Measurements from ENCODE around the gene NTRK3.

NTRK3 gene

DNA sequence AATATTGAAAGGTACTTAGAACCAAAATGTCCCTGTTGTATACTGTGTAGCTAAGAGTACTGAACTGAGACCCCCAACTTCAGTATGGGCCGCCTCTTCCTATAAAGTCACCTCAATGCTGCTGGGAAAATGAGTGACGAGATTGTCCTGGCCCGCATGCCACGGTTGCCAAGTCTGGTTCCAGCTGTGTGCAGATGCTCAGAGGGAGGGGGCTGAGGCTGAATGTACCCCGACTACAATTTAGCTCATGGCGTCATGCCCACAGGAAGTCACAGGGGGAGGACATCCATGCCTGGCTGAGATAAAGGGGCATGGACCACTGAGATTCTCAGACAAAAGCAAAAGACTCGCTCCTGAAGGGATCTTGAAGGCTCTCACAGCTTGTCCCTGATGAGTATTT is 271.1 kb downstream of the NTRK3 start:
- H3K4me3 ChIP-seq (ENCODE audit: low read length, poor library complexity, severe bottlenecking): no peak overlapping the region
- no peaks in the 10 kb centered on the region for H3K36me3 ChIP-seq (ENCODE audit: insufficient read depth, low read length)
- H4K20me1 ChIP-seq (ENCODE audit: insufficient read depth, low read length, poor library complexity, severe bottlenecking): no peaks in the 10 kb centered on the region
- H3K79me2 ChIP-seq (ENCODE audit: insufficient read depth, low read length): no peaks in the 10 kb centered on the region
- TF ChIP-seq, protein P1, sequence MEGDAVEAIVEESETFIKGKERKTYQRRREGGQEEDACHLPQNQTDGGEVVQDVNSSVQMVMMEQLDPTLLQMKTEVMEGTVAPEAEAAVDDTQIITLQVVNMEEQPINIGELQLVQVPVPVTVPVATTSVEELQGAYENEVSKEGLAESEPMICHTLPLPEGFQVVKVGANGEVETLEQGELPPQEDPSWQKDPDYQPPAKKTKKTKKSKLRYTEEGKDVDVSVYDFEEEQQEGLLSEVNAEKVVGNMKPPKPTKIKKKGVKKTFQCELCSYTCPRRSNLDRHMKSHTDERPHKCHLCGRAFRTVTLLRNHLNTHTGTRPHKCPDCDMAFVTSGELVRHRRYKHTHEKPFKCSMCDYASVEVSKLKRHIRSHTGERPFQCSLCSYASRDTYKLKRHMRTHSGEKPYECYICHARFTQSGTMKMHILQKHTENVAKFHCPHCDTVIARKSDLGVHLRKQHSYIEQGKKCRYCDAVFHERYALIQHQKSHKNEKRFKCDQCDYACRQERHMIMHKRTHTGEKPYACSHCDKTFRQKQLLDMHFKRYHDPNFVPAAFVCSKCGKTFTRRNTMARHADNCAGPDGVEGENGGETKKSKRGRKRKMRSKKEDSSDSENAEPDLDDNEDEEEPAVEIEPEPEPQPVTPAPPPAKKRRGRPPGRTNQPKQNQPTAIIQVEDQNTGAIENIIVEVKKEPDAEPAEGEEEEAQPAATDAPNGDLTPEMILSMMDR (conservative IDR thresholded peaks at IDR 0.05; ENCODE audit: low read length): no peak
- TF ChIP-seq EZH2phosphoT487 (IDR thresholded peaks at IDR 0.05; ENCODE audit: borderline replicate concordance): no peak
- H3F3A ChIP-seq (ENCODE audit: low read depth): no peaks in the 10 kb centered on the region
- no peak overlapping the region for H2AFZ ChIP-seq (ENCODE audit: low read length)
- no peak overlapping the region for H3K4me2 ChIP-seq (ENCODE audit: low read depth, low read length, poor library complexity, severe bottlenecking)
- H3K9me3 ChIP-seq (ENCODE audit: insufficient read depth, low read depth, low read length): no peaks in the 10 kb centered on the region
- no peaks in the 10 kb centered on the region for H3K4me1 ChIP-seq (ENCODE audit: insufficient read depth, low read length, poor library complexity, severe bottlenecking)
- H3K27me3 ChIP-seq (ENCODE audit: insufficient read depth, low read length, poor library complexity, severe bottlenecking): no peaks in the 10 kb centered on the region
- no peak overlapping the region for H3K9ac ChIP-seq (ENCODE audit: low read depth, low read length, poor library complexity, severe bottlenecking)
- no peaks in the 10 kb centered on the region for H3K9me2 ChIP-seq (replicated peaks; ENCODE audit: low read depth, low read length)

DNA sequence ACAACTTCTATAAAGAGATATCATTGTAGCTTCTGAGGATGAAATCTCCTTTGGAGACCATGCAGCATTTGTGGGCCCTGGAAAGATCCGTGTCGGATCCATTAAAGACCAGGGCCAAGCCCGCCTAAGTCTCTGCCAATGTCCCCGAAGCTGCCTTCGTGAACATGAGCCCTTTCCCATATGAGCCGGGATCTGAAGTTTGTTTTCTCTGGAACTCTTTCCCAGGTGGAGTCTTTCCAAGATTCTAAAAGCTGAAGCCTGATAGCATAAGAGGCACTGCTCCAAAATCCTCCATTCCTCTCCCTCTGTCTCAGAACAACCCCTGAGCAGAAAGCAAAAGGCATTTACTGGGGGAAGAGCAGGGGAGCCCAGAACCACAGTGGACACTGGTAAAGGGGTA is 274.6 kb downstream of the NTRK3 start:
- H3F3A ChIP-seq (ENCODE audit: low read depth): no peaks in the 10 kb centered on the region
- no peak overlapping the region for H2AFZ ChIP-seq (ENCODE audit: low read length)
- no peak overlapping the region for H3K4me2 ChIP-seq (ENCODE audit: low read depth, low read length, poor library complexity, severe bottlenecking)
- H3K4me1 ChIP-seq (ENCODE audit: insufficient read depth, low read length, poor library complexity, severe bottlenecking): no peaks in the 10 kb centered on the region
- no peak overlapping the region for H3K4me3 ChIP-seq (ENCODE audit: low read length, poor library complexity, severe bottlenecking)
- no peak overlapping the region for H3K9ac ChIP-seq (ENCODE audit: low read depth, low read length, poor library complexity, severe bottlenecking)
- H3K9me3 ChIP-seq (ENCODE audit: insufficient read depth, low read depth, low read length): no peaks in the 10 kb centered on the region
- H3K27me3 ChIP-seq (ENCODE audit: insufficient read depth, low read length, poor library complexity, severe bottlenecking): no peaks in the 10 kb centered on the region
- no peaks in the 10 kb centered on the region for H4K20me1 ChIP-seq (ENCODE audit: insufficient read depth, low read length, poor library complexity, severe bottlenecking)
- TF ChIP-seq, protein P1 (conservative IDR thresholded peaks at IDR 0.05; ENCODE audit: low read length): no peak
- no peak for TF ChIP-seq EZH2phosphoT487 (IDR thresholded peaks at IDR 0.05; ENCODE audit: borderline replicate concordance)
- no peaks in the 10 kb centered on the region for H3K36me3 ChIP-seq (ENCODE audit: insufficient read depth, low read length)
- no peaks in the 10 kb centered on the region for H3K79me2 ChIP-seq (ENCODE audit: insufficient read depth, low read length)
- no peaks in the 10 kb centered on the region for H3K9me2 ChIP-seq (replicated peaks; ENCODE audit: low read depth, low read length)

DNA sequence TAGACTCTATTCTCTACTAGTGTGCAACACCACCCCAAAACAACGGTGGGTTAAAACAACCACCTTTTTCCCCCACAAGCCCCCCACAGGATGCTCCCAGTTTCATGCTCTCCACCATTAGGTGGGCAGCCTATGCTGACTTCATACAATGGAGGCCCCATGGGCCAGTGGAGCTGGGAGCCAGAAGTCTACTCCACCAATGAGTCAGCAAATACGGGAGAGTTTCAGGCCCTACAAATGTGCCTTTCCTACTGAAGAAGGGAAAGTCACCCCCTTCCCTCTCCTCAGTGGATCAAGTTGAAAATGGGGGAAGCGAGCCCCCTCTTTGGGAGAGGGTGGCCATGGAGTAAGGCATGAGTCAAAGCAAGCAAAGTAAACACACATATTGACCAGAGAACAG is 278.6 kb downstream of the NTRK3 start:
- H3K27me3 ChIP-seq (ENCODE audit: insufficient read depth, low read length, poor library complexity, severe bottlenecking): no peaks in the 10 kb centered on the region
- no peaks in the 10 kb centered on the region for H3K9me3 ChIP-seq (ENCODE audit: insufficient read depth, low read depth, low read length)
- H3K36me3 ChIP-seq (ENCODE audit: insufficient read depth, low read length): no peaks in the 10 kb centered on the region
- H4K20me1 ChIP-seq (ENCODE audit: insufficient read depth, low read length, poor library complexity, severe bottlenecking): no peaks in the 10 kb centered on the region
- H3K9me2 ChIP-seq (replicated peaks; ENCODE audit: low read depth, low read length): no peaks in the 10 kb centered on the region
- no peak overlapping the region for H3K4me2 ChIP-seq (ENCODE audit: low read depth, low read length, poor library complexity, severe bottlenecking)
- TF ChIP-seq, protein P1 (conservative IDR thresholded peaks at IDR 0.05; ENCODE audit: low read length): no peak
- TF ChIP-seq EZH2phosphoT487 (IDR thresholded peaks at IDR 0.05; ENCODE audit: borderline replicate concordance): no peak
- no peak overlapping the region for H3K4me3 ChIP-seq (ENCODE audit: low read length, poor library complexity, severe bottlenecking)
- no peak overlapping the region for H3K9ac ChIP-seq (ENCODE audit: low read depth, low read length, poor library complexity, severe bottlenecking)
- H2AFZ ChIP-seq (ENCODE audit: low read length): no peak overlapping the region
- no peaks in the 10 kb centered on the region for H3F3A ChIP-seq (ENCODE audit: low read depth)
- no peaks in the 10 kb centered on the region for H3K4me1 ChIP-seq (ENCODE audit: insufficient read depth, low read length, poor library complexity, severe bottlenecking)
- no peaks in the 10 kb centered on the region for H3K79me2 ChIP-seq (ENCODE audit: insufficient read depth, low read length)

All from Loucy (cell line).